GM19043 (cell line): Measurements from ENCODE around the gene DMAP1.
"Not testable (repeated sequence)": the region's sequence is repeated elsewhere in the genome, so short reads cannot be mapped to it uniquely, and the experiment has no call there.

Experiments
- ATAC-seq: cut with Tn5 transposase; IDR thresholded peaks from one replicate; pipeline ENCODE4 v1.9.1; 2021; ENCODE audit warnings: low read depth; ENCODE audit not compliant: unreplicated experiment

Gene DMAP1

DNA sequence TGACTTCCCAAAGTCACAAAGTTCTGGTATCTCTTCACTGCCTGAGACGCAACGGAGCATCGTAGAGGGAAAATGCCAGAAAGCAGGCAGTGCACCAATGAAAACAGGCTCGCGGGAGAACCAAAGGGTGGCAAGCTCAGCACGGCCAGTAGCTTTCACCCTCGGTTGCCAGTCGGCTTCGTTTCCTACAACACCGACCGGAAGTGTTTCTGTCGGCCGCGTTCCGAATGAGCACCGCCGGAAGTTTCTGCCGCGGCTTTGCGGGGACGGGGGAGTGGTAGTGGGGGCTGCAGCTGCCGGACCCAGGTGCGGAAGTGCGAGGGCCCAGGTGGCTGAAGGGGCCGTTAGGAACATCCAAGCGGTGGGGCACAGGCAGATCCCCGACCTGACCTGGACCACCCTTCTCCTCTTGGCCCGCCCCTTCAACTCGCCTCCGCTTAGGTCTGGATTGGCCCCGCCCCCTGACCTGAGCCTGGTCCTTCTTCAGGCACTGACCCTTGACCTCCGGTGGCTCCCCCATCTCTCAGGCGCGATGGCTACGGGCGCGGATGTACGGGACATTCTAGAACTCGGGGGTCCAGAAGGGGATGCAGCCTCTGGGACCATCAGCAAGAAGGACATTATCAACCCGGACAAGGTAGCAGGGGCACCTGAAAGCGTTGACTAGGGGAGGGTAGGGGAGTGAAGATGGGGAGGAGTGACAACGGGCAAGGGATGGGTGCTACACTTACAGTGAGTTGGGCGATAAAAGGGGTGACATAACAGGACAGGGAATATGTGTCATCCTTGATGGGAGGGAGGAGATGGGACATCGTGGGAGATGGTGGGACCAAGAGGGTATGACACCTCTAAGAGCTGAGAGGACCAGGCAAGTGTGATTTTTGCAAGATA lies at the start of gene DMAP1:
DMAP1 (plus strand) TSS at position 250 of the 891 bp plus-strand sequence; CDS start at position 533, 283 bp downstream.
- peak; percentile 69 for ATAC-seq

GRCh38 chr1:44168520-44169098 lies 44.7 kb upstream of the DMAP1 start:
- no peak for ATAC-seq

DNA sequence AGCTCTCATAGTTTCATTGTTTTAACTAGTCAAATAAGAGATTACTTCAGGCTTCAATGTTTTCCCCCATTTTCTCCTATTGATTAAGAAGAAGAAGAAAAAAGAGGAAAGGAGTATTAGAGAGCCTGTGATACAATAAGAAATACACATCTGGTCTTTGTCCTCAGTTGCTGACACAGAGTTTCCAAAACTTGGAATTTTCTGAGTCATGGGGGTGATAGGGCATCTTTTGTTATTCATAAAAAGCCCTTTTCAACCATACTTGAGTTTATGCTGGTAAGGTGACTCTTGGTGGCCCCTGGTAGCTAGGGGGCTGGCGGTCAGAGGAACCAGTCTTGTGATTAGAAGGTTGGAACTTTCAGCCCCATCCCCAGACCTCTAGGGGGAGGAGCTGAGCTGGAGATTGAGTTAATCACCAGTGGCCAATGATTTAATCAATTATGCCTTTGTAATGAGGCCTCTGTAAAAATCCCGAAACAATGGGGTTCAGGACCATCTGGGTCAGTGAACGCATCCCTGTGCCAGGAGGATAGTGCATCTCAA lies 42.9 kb upstream of the DMAP1 start:
- no peak for ATAC-seq

DNA sequence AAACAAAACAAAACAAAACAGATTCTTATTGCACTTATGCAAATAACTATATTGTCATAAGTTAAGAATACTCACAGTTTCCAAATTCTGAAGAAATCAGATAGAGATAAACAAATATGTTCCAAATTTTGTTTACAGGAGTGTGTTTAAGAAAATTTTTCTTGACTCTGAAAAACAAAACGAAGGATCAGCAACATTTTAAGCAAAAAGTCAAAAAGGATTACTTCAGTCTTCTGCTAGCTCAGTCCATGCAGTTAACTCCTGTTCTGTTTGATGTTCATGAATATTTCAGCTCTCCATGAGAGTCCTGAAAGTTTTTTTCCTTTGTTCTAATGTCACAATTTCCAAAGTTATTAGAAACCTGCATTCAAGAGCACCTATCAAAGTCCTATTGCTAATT lies 38.6 kb upstream of the DMAP1 start:
- ATAC-seq = no peak

DNA sequence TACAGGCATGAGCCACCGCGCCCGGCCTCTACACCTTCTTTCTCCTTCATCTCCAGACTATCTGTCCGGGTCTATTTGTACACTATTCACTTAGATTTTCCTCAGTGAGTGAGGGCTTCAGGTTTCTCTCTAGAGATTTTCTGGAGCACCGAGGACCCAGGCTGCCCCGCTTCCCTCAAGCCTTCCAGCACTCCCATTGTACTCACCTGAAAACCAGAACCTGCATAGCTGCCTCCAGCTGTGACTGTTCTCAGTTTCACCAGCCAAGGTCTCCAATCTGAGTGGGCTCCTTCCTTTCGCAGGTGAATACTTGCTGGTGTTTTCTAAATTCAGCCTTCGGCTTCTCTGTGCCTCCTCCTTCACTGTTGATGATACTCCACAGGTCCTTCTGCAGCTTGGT lies 12.9 kb upstream of the DMAP1 start:
- no peak for ATAC-seq

GRCh38 chr1:44206545-44206944 lies 6.7 kb upstream of the DMAP1 start:
- ATAC-seq = not testable (repeated sequence)

- ATAC-seq = no peak
These were observed 5.0 kb upstream of the DMAP1 start for GRCh38 chr1:44208226-44208625.

- no peak for ATAC-seq
These were observed 2.7 kb upstream of the DMAP1 start for GRCh38 chr1:44210595-44210994.

GRCh38 chr1:44212355-44213221 lies 683 bp upstream of the DMAP1 start:
- ATAC-seq = no peak

DNA sequence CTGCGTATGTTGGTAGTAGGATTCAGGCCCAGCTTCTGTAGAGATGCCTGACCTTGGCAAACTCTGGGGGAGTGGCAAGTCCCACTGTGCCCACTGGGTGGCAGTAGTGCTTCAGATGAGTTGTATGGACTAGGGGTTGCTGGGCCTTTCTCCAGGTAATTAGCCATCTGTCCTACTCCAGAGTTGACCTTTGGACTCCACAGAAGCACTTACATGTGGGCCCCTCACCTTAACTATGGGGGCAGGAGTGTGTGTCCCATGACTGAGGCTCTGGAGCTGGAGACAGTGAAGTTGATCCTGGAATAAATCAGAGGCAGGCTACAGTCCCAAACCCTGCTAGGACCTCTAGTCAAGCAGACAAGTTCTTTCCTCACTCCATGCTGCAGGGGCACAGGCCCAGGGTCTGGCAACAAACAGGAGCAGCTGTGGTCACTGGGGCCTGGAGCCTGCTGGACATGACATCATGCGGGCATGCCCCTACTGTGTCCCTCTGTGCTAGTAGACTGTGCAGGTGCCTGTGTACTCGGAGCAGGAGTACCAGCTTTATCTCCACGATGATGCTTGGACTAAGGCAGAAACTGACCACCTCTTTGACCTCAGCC lies 4.6 kb downstream of the DMAP1 start:
- ATAC-seq = no peak

DNA sequence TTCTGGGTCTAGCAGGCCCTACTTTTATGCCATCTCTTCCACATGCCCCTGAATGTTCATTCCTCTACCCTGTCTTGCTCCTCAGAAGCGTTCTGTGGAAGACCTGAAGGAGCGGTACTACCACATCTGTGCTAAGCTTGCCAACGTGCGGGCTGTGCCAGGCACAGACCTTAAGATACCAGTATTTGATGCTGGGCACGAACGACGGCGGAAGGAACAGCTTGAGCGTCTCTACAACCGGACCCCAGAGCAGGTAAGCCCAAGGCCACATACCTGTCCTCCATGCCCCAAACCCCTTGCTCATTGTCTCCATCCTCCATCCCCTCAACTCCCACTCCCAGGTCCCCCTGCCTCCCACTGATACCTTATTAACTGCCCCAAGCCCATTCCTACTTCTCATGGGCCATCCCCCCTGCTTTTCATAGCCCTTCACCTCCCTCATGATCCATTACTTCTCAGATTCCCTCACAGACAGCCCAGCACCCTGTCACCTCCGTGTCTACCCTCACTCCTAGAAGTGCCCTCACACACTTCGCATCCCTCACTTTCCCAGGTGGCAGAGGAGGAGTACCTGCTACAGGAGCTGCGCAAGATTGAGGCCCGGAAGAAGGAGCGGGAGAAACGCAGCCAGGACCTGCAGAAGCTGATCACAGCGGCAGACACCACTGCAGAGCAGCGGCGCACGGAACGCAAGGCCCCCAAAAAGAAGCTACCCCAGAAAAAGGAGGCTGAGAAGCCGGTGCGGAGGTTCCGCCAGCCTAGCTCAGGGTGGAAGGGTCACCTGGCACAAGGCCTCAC lies 5.4 kb downstream of the DMAP1 start:
- no peak for ATAC-seq

GRCh38 chr1:44219301-44219626 lies 6.0 kb downstream of the DMAP1 start:
- no peak for ATAC-seq

DNA sequence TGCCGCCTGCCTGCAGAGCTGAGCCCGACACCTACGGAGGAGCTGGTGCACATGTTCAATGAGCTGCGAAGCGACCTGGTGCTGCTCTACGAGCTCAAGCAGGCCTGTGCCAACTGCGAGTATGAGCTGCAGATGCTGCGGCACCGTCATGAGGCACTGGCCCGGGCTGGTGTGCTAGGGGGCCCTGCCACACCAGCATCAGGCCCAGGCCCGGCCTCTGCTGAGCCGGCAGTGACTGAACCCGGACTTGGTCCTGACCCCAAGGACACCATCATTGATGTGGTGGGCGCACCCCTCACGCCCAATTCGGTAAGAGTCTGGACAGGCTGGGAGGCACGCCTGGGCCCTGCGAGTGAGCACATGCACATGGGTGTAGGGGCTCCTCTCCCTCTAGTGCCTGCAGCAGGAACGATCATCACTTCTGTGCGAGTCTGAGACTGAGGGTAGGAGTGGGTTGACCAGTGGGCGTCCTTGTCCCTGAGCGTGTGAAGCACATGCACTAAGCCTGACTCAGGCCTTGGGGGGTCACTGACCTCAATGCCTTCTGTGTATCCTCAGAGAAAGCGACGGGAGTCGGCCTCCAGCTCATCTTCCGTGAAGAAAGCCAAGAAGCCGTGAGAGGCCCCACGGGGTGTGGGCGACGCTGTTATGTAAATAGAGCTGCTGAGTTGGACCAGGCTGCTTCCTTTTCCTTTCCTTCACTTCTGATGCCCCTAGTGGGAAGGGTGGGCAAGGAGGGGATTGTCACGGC lies 6.9 kb downstream of the DMAP1 start:
- ATAC-seq = no peak

DNA sequence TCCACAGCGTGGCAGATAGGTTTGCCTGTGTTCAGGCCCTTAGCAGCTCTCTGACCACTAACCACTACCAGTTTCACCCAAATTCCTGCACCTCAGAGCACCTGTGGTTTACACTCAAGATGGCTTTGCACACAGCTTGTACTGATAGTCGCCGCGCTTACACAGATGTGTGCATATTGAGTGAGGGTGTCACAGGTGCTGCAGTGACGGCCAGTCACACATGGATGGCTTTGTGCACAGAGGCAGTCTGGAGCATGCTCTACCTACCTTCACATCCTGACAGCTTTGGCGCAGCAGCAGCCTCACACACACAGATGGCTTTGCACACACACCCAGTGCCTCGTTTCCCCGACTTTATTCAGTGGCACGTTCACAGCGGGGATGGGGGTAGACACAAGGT lies 7.5 kb downstream of the DMAP1 start:
- no peak for ATAC-seq

DNA sequence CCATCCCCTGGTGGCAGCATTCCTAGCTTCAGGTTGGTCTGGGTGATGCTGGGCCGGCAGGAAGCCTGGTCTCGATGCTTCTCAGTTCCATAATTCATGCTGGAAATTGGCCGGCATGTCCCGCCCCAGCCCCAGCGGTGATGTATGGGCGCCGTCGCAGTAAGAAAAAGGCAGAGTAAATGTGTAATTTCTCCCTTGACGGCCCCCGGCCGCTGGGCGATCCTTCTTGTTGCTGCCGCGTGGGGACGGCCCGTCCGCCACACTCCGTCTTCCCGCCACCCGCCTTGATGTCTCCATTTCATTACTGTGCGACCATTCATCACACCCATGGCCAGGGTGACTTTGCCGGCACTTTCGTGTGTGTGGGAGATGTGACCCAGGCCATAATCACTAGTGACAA lies 8.5 kb downstream of the DMAP1 start:
- no peak for ATAC-seq

DNA sequence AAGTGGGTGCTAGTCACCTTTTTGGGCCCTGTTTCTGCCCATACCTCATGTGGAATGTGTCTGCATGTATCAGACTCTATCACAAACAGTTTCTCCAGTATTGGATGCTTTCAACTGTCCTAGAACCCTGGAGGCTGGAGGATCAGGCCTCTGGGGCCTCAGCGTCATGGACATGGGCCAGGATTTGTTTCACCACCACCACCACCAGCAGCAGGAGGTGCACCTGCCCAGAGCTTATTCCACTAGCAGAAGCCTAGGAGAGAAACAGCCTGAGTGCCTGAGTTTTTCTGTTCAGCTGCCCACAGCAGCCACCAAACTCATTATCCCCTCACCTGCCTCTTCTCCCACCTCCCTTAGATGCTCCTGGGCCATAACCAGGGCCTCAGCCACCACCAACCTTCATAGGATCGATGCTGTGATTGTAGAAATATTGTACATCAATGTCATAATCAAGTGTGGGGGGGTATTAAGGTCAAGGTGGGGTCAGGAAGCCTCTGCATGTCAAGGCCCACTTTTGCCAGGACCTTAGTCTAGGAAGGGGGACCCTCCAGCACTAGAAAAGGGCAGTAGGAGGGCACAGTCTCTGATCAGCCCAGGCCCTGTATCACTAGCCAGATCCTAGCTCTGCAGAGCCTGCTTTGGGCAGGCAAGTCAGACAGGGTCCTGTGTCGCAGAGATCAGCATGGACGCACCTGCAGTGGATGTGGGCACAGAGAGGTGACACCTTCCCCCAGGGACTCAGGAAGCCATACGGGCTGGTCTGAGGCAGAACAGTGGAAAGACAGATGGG lies 9.3 kb downstream of the DMAP1 start:
- ATAC-seq = no peak

GRCh38 chr1:44223187-44223610 lies 9.9 kb downstream of the DMAP1 start:
- no peak for ATAC-seq

GRCh38 chr1:44225761-44226160 lies 12.5 kb downstream of the DMAP1 start:
- ATAC-seq = no peak
